ENCODE measurements around the gene TPRG1L.

- TF ChIP-seq CTCF (IDR thresholded peaks at IDR 0.05; ENCODE audit: low read length) (no peak), EZH2 (optimal IDR thresholded peaks at IDR 0.05; ENCODE audit: low read depth, low read length) (no peak)
These were observed 6.9 kb upstream of the TPRG1L start for GRCh38 chr1:3617806-3618345.

Data from MM.1S (cell line).